GM23338 (cell line): ENCODE measurements around the gene HSPD1. TPM values are rescaled to one million over a fixed set of nuclear protein-coding genes. Genes with fewer than 3 reads are reported as not detected.

Source experiments
- ATAC-seq: fragments of 200-7000 bp; cut with Tn5 transposase; 3 replicates; pipeline ENCODE4 v1.9.1; 2020
- DNase-seq: peaks from one replicate; pipeline ENCODE4 v3.0.0-alpha.2; 2015; ENCODE audit warnings: low spot score
- H2AFZ ChIP-seq: fragments of 200-600 bp; sonication (generic); 2 replicates; pipeline ENCODE4 v1.8.0; 2016; ENCODE audit warnings: antibody characterized with exemption, mild to moderate bottlenecking, moderate library complexity
- H3F3A ChIP-seq: fragments of 200-600 bp; sonication (generic); replicated peaks from 2 replicates; pipeline ENCODE4 v1.8.0; 2017; ENCODE audit warnings: antibody characterized with exemption, mixed run types, low read depth
- H3K27ac ChIP-seq: fragments of 200-600 bp; sonication (generic); 2 replicates; pipeline ENCODE4 v1.6.1; 2016; ENCODE audit warnings: low read depth
- H3K27me3 ChIP-seq: fragments of 200-600 bp; sonication (generic); 2 replicates; pipeline ENCODE4 v1.8.0; 2016; ENCODE audit warnings: mild to moderate bottlenecking, mixed run types, moderate library complexity; ENCODE audit not compliant: insufficient read depth
- H3K36me3 ChIP-seq: fragments of 200-600 bp; sonication (generic); 2 replicates; pipeline ENCODE4 v1.8.0; 2016; ENCODE audit warnings: mild to moderate bottlenecking; ENCODE audit not compliant: insufficient read depth
- H3K4me1 ChIP-seq: fragments of 200-600 bp; sonication (generic); 2 replicates; pipeline ENCODE4 v1.8.0; 2016; ENCODE audit warnings: mild to moderate bottlenecking, moderate library complexity; ENCODE audit not compliant: insufficient read depth
- H3K4me2 ChIP-seq: fragments of 200-600 bp; sonication (generic); 2 replicates; pipeline ENCODE4 v1.7.1; 2017; ENCODE audit warnings: mixed run types
- H3K4me3 ChIP-seq: fragments of 200-600 bp; sonication (generic); 2 replicates; pipeline ENCODE4 v1.6.1; 2016; ENCODE audit warnings: mixed run types
- H3K79me2 ChIP-seq: fragments of 200-600 bp; sonication (generic); replicated peaks from 2 replicates; pipeline ENCODE4 v1.8.0; 2017; ENCODE audit warnings: mild to moderate bottlenecking; ENCODE audit not compliant: insufficient read depth
- H3K9me2 ChIP-seq: fragments of 200-600 bp; sonication (generic); 2 replicates; pipeline ENCODE4 v1.8.0; 2017; ENCODE audit not compliant: insufficient read depth
- H4K20me1 ChIP-seq: fragments of 200-600 bp; sonication (generic); replicated peaks from 2 replicates; pipeline ENCODE4 v1.8.0; 2017; ENCODE audit warnings: mild to moderate bottlenecking; ENCODE audit not compliant: insufficient read depth
- H3K27ac Mint-ChIP-seq: 2 replicates; pipeline ENCODE4 v1.8.0; 2020; ENCODE audit warnings: inconsistent platforms, mild to moderate bottlenecking, moderate library complexity, mixed read lengths
- H3K27me3 Mint-ChIP-seq: 3 replicates; pipeline ENCODE4 v1.8.0; 2022; ENCODE audit warnings: low read depth, mild to moderate bottlenecking, moderate library complexity, mixed read lengths, inconsistent platforms; ENCODE audit not compliant: insufficient read depth, poor library complexity
- H3K36me3 Mint-ChIP-seq: 3 replicates; pipeline ENCODE4 v1.8.0; 2021; ENCODE audit warnings: low read depth, mild to moderate bottlenecking, inconsistent platforms, moderate library complexity, mixed read lengths
- H3K4me1 Mint-ChIP-seq: 3 replicates; pipeline ENCODE4 v1.8.0; 2020; ENCODE audit warnings: mild to moderate bottlenecking, inconsistent platforms, mixed read lengths
- H3K4me3 Mint-ChIP-seq: 3 replicates; pipeline ENCODE4 v1.8.0; 2021; ENCODE audit warnings: moderate library complexity, mild to moderate bottlenecking, inconsistent platforms, mixed read lengths
- H3K9me3 Mint-ChIP-seq: 3 replicates; pipeline ENCODE4 v1.8.0; 2020; ENCODE audit warnings: moderate library complexity, mild to moderate bottlenecking, inconsistent platforms, mixed read lengths
- CREB1 ChIP-seq: fragments of 250-450 bp; sonication (Bioruptor Pico); IDR thresholded peaks from 2 replicates; pipeline ENCODE4 v1.5.0; 2020; ENCODE audit warnings: low read depth, mild to moderate bottlenecking, moderate library complexity
- CTCF ChIP-seq, 2 experiments: fragments of 200-600 bp in 1 of 2; sonication (generic) in 1 of 2; conservative IDR thresholded peaks; 2 replicates each; pipeline versions ENCODE4 v1.5.1 to v1.6.1; 2016 to 2017; ENCODE audit warnings: antibody characterized with exemption in 2 of 2, low read depth in 2 of 2, mild to moderate bottlenecking in 2 of 2, moderate library complexity in 1 of 2
- ETS1 ChIP-seq: IDR thresholded peaks from 2 replicates; pipeline ENCODE4 v1.6.1; 2016; ENCODE audit warnings: antibody characterized with exemption
- EZH2 ChIP-seq: fragments of 200-600 bp; sonication (generic); IDR thresholded peaks from one replicate; pipeline ENCODE4 v1.8.0; 2017; ENCODE audit warnings: antibody characterized with exemption, mild to moderate bottlenecking, low read depth; ENCODE audit not compliant: unreplicated experiment
- EZH2phosphoT487 ChIP-seq: fragments of 200-600 bp; sonication (generic); IDR thresholded peaks from one replicate; pipeline ENCODE4 v1.8.1; 2018; ENCODE audit warnings: antibody characterized with exemption; ENCODE audit not compliant: unreplicated experiment
- JUNB ChIP-seq: IDR thresholded peaks from one replicate; pipeline ENCODE4 v1.6.1; 2016; ENCODE audit warnings: antibody characterized with exemption; ENCODE audit not compliant: unreplicated experiment
- NANOG ChIP-seq: IDR thresholded peaks from 2 replicates; pipeline ENCODE4 v1.6.1; 2016; ENCODE audit warnings: antibody characterized with exemption, borderline replicate concordance
- POLR2AphosphoS5 ChIP-seq: IDR thresholded peaks from 2 replicates; pipeline ENCODE4 v1.6.1; 2016; ENCODE audit warnings: antibody characterized with exemption, low read depth
- REST ChIP-seq: IDR thresholded peaks from one replicate; pipeline ENCODE4 v1.6.1; 2018; ENCODE audit warnings: antibody characterized with exemption; ENCODE audit not compliant: unreplicated experiment
- STAT1 ChIP-seq: IDR thresholded peaks from one replicate; pipeline ENCODE4 v1.6.1; 2016; ENCODE audit warnings: antibody characterized with exemption; ENCODE audit not compliant: unreplicated experiment
- ZNF114 ChIP-seq: fragments of 250-450 bp; sonication (Bioruptor Pico); IDR thresholded peaks from 2 replicates; pipeline ENCODE4 v1.5.0; 2020; ENCODE audit warnings: mild to moderate bottlenecking, moderate library complexity
- ZNF331 ChIP-seq: fragments of 250-450 bp; sonication (Bioruptor Pico); IDR thresholded peaks from 2 replicates; pipeline ENCODE4 v1.5.0; 2020; ENCODE audit warnings: low read depth, mild to moderate bottlenecking, moderate library complexity
- ZNF462 ChIP-seq: fragments of 250-450 bp; sonication (Bioruptor Pico); IDR thresholded peaks from 2 replicates; pipeline ENCODE4 v1.5.0; 2020; ENCODE audit warnings: mild to moderate bottlenecking, moderate library complexity
- polyA plus RNA-seq: library from polyadenylated mRNA; unstranded; fragments of >200 nt; fragmentation: Nextera tagmentation; extraction: Ambion mirVana; gene quantifications from 2 replicates; pipeline ENCODE4 v1.2.1, GENCODE V29; 2016
- total RNA-seq: library from RNA; depleted of rRNA; stranded (reverse); fragments of >200 nt; shearing (Covaris generic); gene quantifications from 2 replicates; pipeline ENCODE4 v1.2.3, GENCODE V29; 2014

Gene HSPD1
- total and polyA plus RNA-seq, 2 experiments from 2014 or later, result 880 to 1,188 TPM

- Mint-ChIP-seq H3K4me3 (no peak overlapping the region), H3K4me1 (no peaks in the 10 kb centered on the region; the same call in 2 of the 3 replicates), H3K27me3 (peaks cover 5% of the 10 kb centered on the region), H3K27ac (no peak overlapping the region), H3K9me3 (no peaks in the 10 kb centered on the region), H3K36me3 (no peaks in the 10 kb centered on the region)
- Histone ChIP-seq H2AFZ (no peak overlapping the region), H4K20me1 (no peaks in the 10 kb centered on the region), H3K4me2 (no peak overlapping the region), H3K79me2 (no peaks in the 10 kb centered on the region), H3K4me3 (no peak overlapping the region), H3K4me1 (no peaks in the 10 kb centered on the region), H3K27ac (no peak overlapping the region), H3K9me2 (no peaks in the 10 kb centered on the region), H3K36me3 (no peaks in the 10 kb centered on the region), H3F3A (no peaks in the 10 kb centered on the region), H3K27me3 (no peaks in the 10 kb centered on the region)
- ATAC-seq, result no peak
- TF ChIP-seq ZNF331 (no peak), NANOG (no peak), CTCF (conservative IDR thresholded peaks at IDR 0.05; ENCODE audit: low read depth in 2 of 2) (no peak), ZNF114 (CRISPR knock-in tag) (no peak), ZNF462 (CRISPR knock-in tag) (no peak), EZH2 (no peak), STAT1 (no peak), EZH2phosphoT487 (no peak), CREB1 (CRISPR knock-in tag) (no peak), JUNB (no peak), REST (no peak), ETS1 (no peak), POLR2AphosphoS5 (no peak)
- no peak for DNase-seq
Observed at GRCh38 chr2:197446844-197447243, 52.8 kb downstream of the HSPD1 start.
